PFSK-1 (cell line): ENCODE measurements around the gene TMIGD3.

ENCODE experiments used
- POLR2AphosphoS5 ChIP-seq: IDR thresholded peaks from 2 replicates; pipeline ENCODE4 v1.6.1; 2012; ENCODE audit warnings: low read depth, mild to moderate bottlenecking, control low read depth, low read length, moderate library complexity
- TAF1 ChIP-seq: IDR thresholded peaks from 2 replicates; pipeline ENCODE4 v1.6.1; 2012; ENCODE audit warnings: low read length, control low read depth, borderline replicate concordance; ENCODE audit not compliant: insufficient read depth
- TF ChIP-seq, protein P1 (sequence below), 2 experiments: IDR thresholded peaks; 2 replicates each; pipeline versions ENCODE4 v1.6.1 to v1.8.0; 2011 to 2012; ENCODE audit warnings: low read depth in 2 of 2, low read length in 2 of 2, control low read depth in 1 of 2, inconsistent platforms in 1 of 2, mild to moderate bottlenecking in 1 of 2, moderate library complexity in 1 of 2; ENCODE audit not compliant: insufficient read depth in 1 of 2

DNA sequence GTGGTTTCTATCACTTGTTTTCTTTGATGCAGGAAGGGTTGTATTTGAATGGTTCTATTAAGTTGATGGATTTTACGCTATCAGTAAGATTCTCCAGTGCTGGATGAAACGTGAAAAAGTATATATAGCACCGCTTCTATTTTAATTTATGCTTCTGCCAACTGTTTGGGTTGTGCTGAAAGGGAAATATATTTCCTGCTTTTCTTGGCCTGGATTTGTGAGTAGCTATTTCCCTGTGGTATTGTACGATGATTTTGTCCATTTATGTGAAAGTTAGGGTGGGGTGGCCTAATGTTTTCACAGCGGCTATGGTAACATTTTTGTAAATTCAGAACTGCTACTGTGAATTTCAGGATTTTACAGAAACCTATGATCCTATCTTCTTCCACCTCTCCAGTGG lies 29.3 kb downstream of the TMIGD3 start:
- TF ChIP-seq POLR2AphosphoS5 (no peak), TAF1 (no peak)
- TF ChIP-seq, protein P1, sequence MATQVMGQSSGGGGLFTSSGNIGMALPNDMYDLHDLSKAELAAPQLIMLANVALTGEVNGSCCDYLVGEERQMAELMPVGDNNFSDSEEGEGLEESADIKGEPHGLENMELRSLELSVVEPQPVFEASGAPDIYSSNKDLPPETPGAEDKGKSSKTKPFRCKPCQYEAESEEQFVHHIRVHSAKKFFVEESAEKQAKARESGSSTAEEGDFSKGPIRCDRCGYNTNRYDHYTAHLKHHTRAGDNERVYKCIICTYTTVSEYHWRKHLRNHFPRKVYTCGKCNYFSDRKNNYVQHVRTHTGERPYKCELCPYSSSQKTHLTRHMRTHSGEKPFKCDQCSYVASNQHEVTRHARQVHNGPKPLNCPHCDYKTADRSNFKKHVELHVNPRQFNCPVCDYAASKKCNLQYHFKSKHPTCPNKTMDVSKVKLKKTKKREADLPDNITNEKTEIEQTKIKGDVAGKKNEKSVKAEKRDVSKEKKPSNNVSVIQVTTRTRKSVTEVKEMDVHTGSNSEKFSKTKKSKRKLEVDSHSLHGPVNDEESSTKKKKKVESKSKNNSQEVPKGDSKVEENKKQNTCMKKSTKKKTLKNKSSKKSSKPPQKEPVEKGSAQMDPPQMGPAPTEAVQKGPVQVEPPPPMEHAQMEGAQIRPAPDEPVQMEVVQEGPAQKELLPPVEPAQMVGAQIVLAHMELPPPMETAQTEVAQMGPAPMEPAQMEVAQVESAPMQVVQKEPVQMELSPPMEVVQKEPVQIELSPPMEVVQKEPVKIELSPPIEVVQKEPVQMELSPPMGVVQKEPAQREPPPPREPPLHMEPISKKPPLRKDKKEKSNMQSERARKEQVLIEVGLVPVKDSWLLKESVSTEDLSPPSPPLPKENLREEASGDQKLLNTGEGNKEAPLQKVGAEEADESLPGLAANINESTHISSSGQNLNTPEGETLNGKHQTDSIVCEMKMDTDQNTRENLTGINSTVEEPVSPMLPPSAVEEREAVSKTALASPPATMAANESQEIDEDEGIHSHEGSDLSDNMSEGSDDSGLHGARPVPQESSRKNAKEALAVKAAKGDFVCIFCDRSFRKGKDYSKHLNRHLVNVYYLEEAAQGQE (IDR thresholded peaks at IDR 0.05; ENCODE audit: insufficient read depth in 1 of 2, low read depth in 2 of 2, low read length in 2 of 2), result no peak
